ENCODE results near the gene ADGRL3.
"Not testable (repeated sequence)": the region's sequence is repeated elsewhere in the genome, so short reads cannot be mapped to it uniquely, and the experiment has no call there.

The ADGRL3 gene

GRCh38 chr4:61336488-61336887, 136.4 kb downstream of the ADGRL3 start:
- DNase-seq (ENCODE audit: insufficient read length, low spot score), result no peak
- FAIRE-seq, result no peak

GRCh38 chr4:61336916-61337315, 136.8 kb downstream of the ADGRL3 start:
- no peak for DNase-seq (ENCODE audit: insufficient read length, low spot score)
- FAIRE-seq, result no peak

- FAIRE-seq (no peak), DNase-seq (ENCODE audit: insufficient read length, low spot score) (no peak)
Measured at GRCh38 chr4:61342061-61342460, 141.9 kb downstream of the ADGRL3 start.

GRCh38 chr4:61350932-61351331, 150.8 kb downstream of the ADGRL3 start:
- FAIRE-seq (no peak), DNase-seq (ENCODE audit: insufficient read length, low spot score) (no peak)

GRCh38 chr4:61356696-61357095, 156.6 kb downstream of the ADGRL3 start:
- FAIRE-seq (no peak), DNase-seq (ENCODE audit: insufficient read length, low spot score) (no peak)

- no peak for DNase-seq (ENCODE audit: insufficient read length, low spot score)
- no peak for FAIRE-seq
Measured at GRCh38 chr4:61359301-61359700, 159.2 kb downstream of the ADGRL3 start.

- not testable (repeated sequence) for FAIRE-seq; DNase-seq (ENCODE audit: insufficient read length, low spot score)
Measured at GRCh38 chr4:61372817-61373216, 172.7 kb downstream of the ADGRL3 start.

- DNase-seq (ENCODE audit: insufficient read length, low spot score) (no peak), FAIRE-seq (no peak)
Measured at GRCh38 chr4:61373901-61374440, 173.8 kb downstream of the ADGRL3 start.

- no peak for FAIRE-seq
- no peak for DNase-seq (ENCODE audit: insufficient read length, low spot score)
Measured at GRCh38 chr4:61374447-61374891, 174.3 kb downstream of the ADGRL3 start.

GRCh38 chr4:61375301-61375700, 175.2 kb downstream of the ADGRL3 start:
- FAIRE-seq, result no peak
- DNase-seq (ENCODE audit: insufficient read length, low spot score), result no peak

GRCh38 chr4:61376301-61376700, 176.2 kb downstream of the ADGRL3 start:
- FAIRE-seq (no peak), DNase-seq (ENCODE audit: insufficient read length, low spot score) (no peak)

- FAIRE-seq (no peak), DNase-seq (ENCODE audit: insufficient read length, low spot score) (no peak)
Measured at GRCh38 chr4:61379406-61379805, 179.3 kb downstream of the ADGRL3 start.

GRCh38 chr4:61380865-61381264, 180.7 kb downstream of the ADGRL3 start:
- FAIRE-seq (no peak), DNase-seq (ENCODE audit: insufficient read length, low spot score) (no peak)

- DNase-seq (ENCODE audit: insufficient read length, low spot score) (no peak), FAIRE-seq (no peak)
Measured at GRCh38 chr4:61385256-61385655, 185.1 kb downstream of the ADGRL3 start.

GRCh38 chr4:61387372-61387771, 187.2 kb downstream of the ADGRL3 start:
- DNase-seq (ENCODE audit: insufficient read length, low spot score); FAIRE-seq: not testable (repeated sequence)

GRCh38 chr4:61389640-61390039, 189.5 kb downstream of the ADGRL3 start:
- DNase-seq (ENCODE audit: insufficient read length, low spot score) (no peak), FAIRE-seq (no peak)

GRCh38 chr4:61395754-61396153, 195.6 kb downstream of the ADGRL3 start:
- DNase-seq (ENCODE audit: insufficient read length, low spot score) (no peak), FAIRE-seq (no peak)

- FAIRE-seq (no peak), DNase-seq (ENCODE audit: insufficient read length, low spot score) (no peak)
Measured at GRCh38 chr4:61397174-61397573, 197.0 kb downstream of the ADGRL3 start.

- DNase-seq (ENCODE audit: insufficient read length, low spot score) (no peak), FAIRE-seq (no peak)
Measured at GRCh38 chr4:61400439-61401038, 200.4 kb downstream of the ADGRL3 start.

GRCh38 chr4:61401771-61402170, 201.6 kb downstream of the ADGRL3 start:
- FAIRE-seq, result no peak
- no peak for DNase-seq (ENCODE audit: insufficient read length, low spot score)

- DNase-seq (ENCODE audit: insufficient read length, low spot score) (no peak), FAIRE-seq (no peak)
Measured at GRCh38 chr4:61405307-61405706, 205.2 kb downstream of the ADGRL3 start.

GRCh38 chr4:61406677-61407076, 206.6 kb downstream of the ADGRL3 start:
- DNase-seq (ENCODE audit: insufficient read length, low spot score), result no peak
- FAIRE-seq, result no peak

Measured in HTR-8/SVneo (cell line).